Spleen (tissue), 11 donors: Measurements from ENCODE around the gene ST7. TPM values are rescaled to one million over a fixed set of nuclear protein-coding genes. Genes with fewer than 3 reads are reported as not detected.
A peak's percentile ranks its signal among the peaks of the same experiment; 100 is the strongest.
"Not testable (repeated sequence)": the region's sequence is repeated elsewhere in the genome, so short reads cannot be mapped to it uniquely, and the experiment has no call there.

Experiments
- DNase-seq: peaks from one replicate; pipeline ENCODE4 v3.0.0-alpha.2; 2020
- H3K27ac ChIP-seq, 8 donors: fragments of 200-600 bp; sonication (generic) in 7 of 8; 1 replicate in 4 of 8; 2 replicates in 4 of 8; pipeline versions ENCODE4 v1.5.0 to v1.8.0; 2016 to 2021; ENCODE audit warnings: inconsistent platforms in 4 of 8, mild to moderate bottlenecking in 4 of 8, moderate library complexity in 1 of 8
- H3K27me3 ChIP-seq, 7 donors: fragments of 200-600 bp; sonication (generic) in 6 of 7; replicated peaks in 1 of 7; 1 replicate in 4 of 7; 2 replicates in 3 of 7; pipeline versions ENCODE4 v1.5.0 to v1.8.0; 2016 to 2021; ENCODE audit warnings: inconsistent platforms in 3 of 7, mild to moderate bottlenecking in 1 of 7
- H3K36me3 ChIP-seq, 6 donors: fragments of 200-600 bp; sonication (generic) in 5 of 6; 1 replicate in 4 of 6; 2 replicates in 2 of 6; pipeline versions ENCODE4 v1.5.0 to v1.8.0; 2016 to 2021; ENCODE audit warnings: inconsistent platforms in 2 of 6
- H3K4me1 ChIP-seq, 6 donors: fragments of 200-600 bp; sonication (generic) in 5 of 6; 1 replicate in 3 of 6; 2 replicates in 3 of 6; pipeline versions ENCODE4 v1.5.0 to v1.8.0; 2016 to 2021; ENCODE audit warnings: inconsistent platforms in 3 of 6
- H3K4me3 ChIP-seq, 8 donors: fragments of 200-600 bp; sonication (generic) in 7 of 8; 1 replicate in 4 of 8; 2 replicates in 4 of 8; pipeline versions ENCODE4 v1.5.0 to v1.8.0; 2016 to 2021; ENCODE audit warnings: inconsistent platforms in 4 of 8, mild to moderate bottlenecking in 4 of 8, moderate library complexity in 2 of 8
- H3K9me3 ChIP-seq, 8 donors: fragments of 200-600 bp; sonication (generic) in 7 of 8; 1 replicate in 4 of 8; 2 replicates in 4 of 8; pipeline versions ENCODE4 v1.5.0 to v1.8.0; 2016 to 2021; ENCODE audit warnings: inconsistent platforms in 4 of 8
- CTCF ChIP-seq, 11 experiments: fragments of 200-600 bp in 7 of 11; fragments of 450-650 bp in 4 of 11; sonication (generic) in 4 of 11; IDR thresholded peaks in 8 of 11; conservative IDR thresholded peaks in 3 of 11; 1 replicate in 7 of 11; 2 replicates in 4 of 11; pipeline versions ENCODE4 v1.4.0 to v1.8.0; 2016 to 2021; ENCODE audit warnings: antibody characterized with exemption in 11 of 11, inconsistent platforms in 4 of 11, mild to moderate bottlenecking in 1 of 11
- POLR2A ChIP-seq, 3 donors: fragments of 450-650 bp; IDR thresholded peaks; one replicate each; pipeline ENCODE4 v1.5.1; 2017; ENCODE audit warnings: antibody characterized with exemption in 3 of 3, mild to moderate bottlenecking in 1 of 3
- POLR2AphosphoS5 ChIP-seq, 3 donors: sonication (generic); formaldehyde crosslinking; IDR thresholded peaks; one replicate each; pipeline ENCODE4 v1.5.1; 2017; ENCODE audit warnings: antibody characterized with exemption in 3 of 3
- WGBS, 5 donors: extraction: QIAGEN DNeasy Blood & Tissue Kit in 3 of 5; methylation state at CpG; one replicate each; pipeline versions ENCODE4 v1.1.5 to v1.1.7; 2013 to 2018; 5-methylcytosine and 5-hydroxymethylcytosine counted together
- intact Hi-C: fragments of 100-400 bp; cut with DNase I; formaldehyde crosslinking; loops from one replicate; pipeline ENCODE4 v1.15.0; 2023; ENCODE audit warnings: low total_unique reads
- polyA plus RNA-seq, 3 donors: library from polyadenylated mRNA; stranded (reverse); fragments of 200-250 nt; gene quantifications; one replicate each; pipeline ENCODE4 v1.2.1, GENCODE V29; 2013
- total RNA-seq, 7 donors: library from RNA; depleted of rRNA in 3 of 7; stranded (reverse); fragments of >200 nt in 3 of 7; fragmentation: NEBNext Ultra II Directional in 4 of 7; extraction: Animal tissue kit (Norgen Biotek cat#: 25700) in 4 of 7; gene quantifications; one replicate each; pipeline versions ENCODE4 v1.1.0 to v1.2.1, GENCODE V29; 2016 to 2021
- donor health status: healthy with polysubstance abuse.
- donor health status: DM: no; HTN: no; CAD: no; lungs with moderate emphysema.
- donor health status: DM: no; HTN: no; CAD: no.
- donor health status: Bipolar disorder and iron deficiency.
- donor health status: healthy.
- donor health status: DM: no; HTN: no; CAD: no.
- donor health status: DM: yes; HTN: yes; CAD: no.

The ST7 gene
- total and polyA plus RNA-seq, 10 donors = 4.7 to 36.4 (median 15.8) TPM

DNA sequence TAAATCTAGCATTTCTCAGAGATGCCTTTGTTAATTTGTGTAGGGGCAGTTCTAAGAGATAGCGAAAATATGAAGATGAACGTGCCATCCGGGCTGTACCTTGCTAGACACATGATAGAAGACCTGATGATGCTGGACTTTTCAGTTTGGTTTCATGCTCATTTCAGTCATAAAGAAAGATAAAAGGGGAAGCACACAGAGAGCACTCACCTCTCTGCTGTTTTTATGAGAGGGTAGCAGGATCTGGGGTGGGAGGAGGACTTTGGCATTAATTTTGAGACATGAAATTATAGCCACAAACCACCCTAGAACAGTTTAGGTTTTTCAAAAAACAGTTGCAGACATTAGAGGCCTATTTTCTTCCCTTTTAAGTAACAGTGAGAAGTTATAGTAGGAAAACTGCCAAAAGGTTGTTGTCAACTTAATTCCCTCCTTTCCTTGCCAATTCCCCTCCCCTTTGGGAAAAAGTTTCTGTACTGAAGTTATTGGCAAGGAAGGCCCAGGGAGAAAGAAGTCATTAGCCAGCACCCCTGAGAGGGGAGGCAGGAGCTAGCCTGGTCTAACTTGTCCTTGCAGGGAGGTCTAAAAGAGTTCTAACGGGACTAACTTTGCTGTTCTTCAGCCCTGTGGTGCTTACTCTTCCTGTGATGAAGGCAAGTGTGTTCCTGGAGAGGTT is 2.6 kb downstream of the ST7 start:
- WGBS, 5 donors = 41 to 52% (median 51%) methylated on average over 4 of the region's 4 CpGs
- intact Hi-C loops = no loop called here
- TF ChIP-seq POLR2AphosphoS5 (IDR thresholded peaks at IDR 0.05) (no peak), POLR2A (IDR thresholded peaks at IDR 0.05) (no peak), CTCF (IDR thresholded peaks at IDR 0.05 in 8 of 11, conservative IDR thresholded peaks at IDR 0.05 in 3 of 11) (no peak)
- Histone ChIP-seq H3K9me3 (no peaks in the 10 kb centered on the region), H3K4me3 (no peak overlapping the region), H3K27me3 (no peaks in the 10 kb centered on the region), H3K27ac (peak overlapping the region in 6 of 8 donors; percentile 14 to 98 (median 34)), H3K36me3 (no peaks in the 10 kb centered on the region), H3K4me1 (peaks cover 11 to 40% (median 28%) of the 10 kb centered on the region in 6 donors)
- no peak for DNase-seq

- no peaks in the 10 kb centered on the region for H3K27me3 ChIP-seq
- H3K36me3 ChIP-seq = no peaks in the 10 kb centered on the region
- intact Hi-C loops = no loop called here
- no peaks in the 10 kb centered on the region for H3K9me3 ChIP-seq
- peaks cover 11 to 40% (median 28%) of the 10 kb centered on the region in 6 donors for H3K4me1 ChIP-seq
- TF ChIP-seq POLR2A (IDR thresholded peaks at IDR 0.05) = no peak
- no peak for TF ChIP-seq POLR2AphosphoS5 (IDR thresholded peaks at IDR 0.05)
- no peak for TF ChIP-seq CTCF (IDR thresholded peaks at IDR 0.05 in 8 of 11, conservative IDR thresholded peaks at IDR 0.05 in 3 of 11)
- 73 to 96% (median 82%) methylated on average over 2 of the region's 2 CpGs for WGBS, 5 donors
- H3K27ac ChIP-seq = peak overlapping the region in 6 of 8 donors; percentile 14 to 98 (median 34)
- no peak overlapping the region for H3K4me3 ChIP-seq
- no peak for DNase-seq
Measured at GRCh38 chr7:116956477-116956804, 3.1 kb downstream of the ST7 start.

GRCh38 chr7:116957874-116958273 is 4.6 kb downstream of the ST7 start:
- Histone ChIP-seq H3K4me1 (peaks cover 11 to 28% (median 21%) of the 10 kb centered on the region in 6 donors), H3K27ac (no peak overlapping the region), H3K9me3 (no peaks in the 10 kb centered on the region), H3K36me3 (no peaks in the 10 kb centered on the region), H3K27me3 (no peaks in the 10 kb centered on the region), H3K4me3 (no peak overlapping the region)
- DNase-seq = no peak
- TF ChIP-seq CTCF (IDR thresholded peaks at IDR 0.05 in 8 of 11, conservative IDR thresholded peaks at IDR 0.05 in 3 of 11) = no peak
- no peak for TF ChIP-seq POLR2AphosphoS5 (IDR thresholded peaks at IDR 0.05)
- TF ChIP-seq POLR2A (IDR thresholded peaks at IDR 0.05) = no peak
- intact Hi-C loops = no loop called here
- WGBS, 5 donors = 75 to 99% (median 85%) methylated on average over 2 of the region's 2 CpGs

- intact Hi-C loops, H3K4me3 ChIP-seq, H3K9me3 ChIP-seq, H3K27ac ChIP-seq, H3K36me3 ChIP-seq, DNase-seq, H3K4me1 ChIP-seq, H3K27me3 ChIP-seq: not testable (repeated sequence)
- WGBS, 5 donors = 65 to 81% (median 75%) methylated on average over 4 of the region's 4 CpGs
Measured at GRCh38 chr7:116961966-116962673, 8.8 kb downstream of the ST7 start.
